T follicular helper cell (primary cell): ENCODE data around the gene MTFR1L.

Experiments
- DNase-seq: peaks from one replicate; pipeline ENCODE4 v3.0.0-alpha.2; 2020; ENCODE audit warnings: low read depth

MTFR1L gene

DNA sequence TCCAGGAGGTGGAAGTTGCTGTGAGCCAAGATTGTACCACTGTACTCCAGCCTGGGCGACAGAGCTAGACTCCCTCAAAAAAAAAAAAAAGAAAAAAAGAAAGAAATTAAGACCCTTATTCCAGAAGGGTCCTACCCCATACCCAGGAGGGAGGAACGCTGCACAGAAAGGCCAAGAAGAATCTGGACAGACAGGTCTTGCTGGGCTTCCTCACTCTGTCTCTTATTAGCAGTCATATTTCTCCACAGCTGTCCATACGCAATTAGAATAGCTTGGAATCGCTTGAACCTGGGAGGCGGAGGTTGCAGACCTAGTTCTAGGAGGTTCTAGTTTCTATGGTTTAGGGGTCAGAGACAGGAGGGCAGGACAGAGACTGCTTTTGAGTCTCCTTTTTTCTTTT, 58.9 kb downstream of the MTFR1L start:
- no peak for DNase-seq

DNA sequence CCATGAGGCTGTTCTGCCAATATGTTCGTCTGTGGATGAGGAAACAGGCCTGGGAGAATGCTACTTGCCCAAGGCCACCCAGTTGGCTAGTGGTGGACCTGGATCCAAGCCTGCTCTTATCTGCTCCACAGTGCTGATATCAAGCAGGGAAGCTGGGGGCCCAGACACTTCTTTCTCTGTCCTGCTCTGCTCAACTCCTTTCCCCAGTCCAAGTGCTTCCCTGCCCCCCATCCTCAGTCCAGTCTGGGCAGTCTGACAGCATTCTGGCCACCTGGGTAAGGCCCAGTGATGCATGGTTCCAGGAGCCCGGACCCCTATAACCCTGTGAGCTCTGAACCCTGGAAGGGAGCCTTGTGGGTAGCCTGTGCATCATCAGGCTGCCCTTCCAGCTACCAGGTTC, 59.9 kb downstream of the MTFR1L start:
- no peak for DNase-seq

DNA sequence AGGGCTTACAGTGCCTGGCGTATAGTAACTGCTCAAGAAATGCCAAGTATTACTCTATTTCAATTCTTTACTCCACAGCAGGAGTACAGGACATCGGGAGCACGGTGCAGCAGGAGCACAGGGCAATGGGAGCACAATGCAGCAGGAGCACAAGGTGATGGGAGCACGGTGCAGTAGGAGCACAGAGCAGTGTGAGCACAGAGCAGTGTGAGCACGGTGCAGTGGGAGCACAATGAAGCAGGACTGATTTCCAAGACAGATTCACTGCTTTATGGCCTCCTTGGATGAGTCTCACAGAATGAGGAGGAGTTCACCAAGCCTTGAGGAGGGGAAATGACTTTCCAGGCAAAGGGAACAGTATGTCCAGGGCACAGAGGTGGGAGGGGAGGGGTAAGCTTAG, 60.8 kb downstream of the MTFR1L start:
- DNase-seq, result no peak

DNA sequence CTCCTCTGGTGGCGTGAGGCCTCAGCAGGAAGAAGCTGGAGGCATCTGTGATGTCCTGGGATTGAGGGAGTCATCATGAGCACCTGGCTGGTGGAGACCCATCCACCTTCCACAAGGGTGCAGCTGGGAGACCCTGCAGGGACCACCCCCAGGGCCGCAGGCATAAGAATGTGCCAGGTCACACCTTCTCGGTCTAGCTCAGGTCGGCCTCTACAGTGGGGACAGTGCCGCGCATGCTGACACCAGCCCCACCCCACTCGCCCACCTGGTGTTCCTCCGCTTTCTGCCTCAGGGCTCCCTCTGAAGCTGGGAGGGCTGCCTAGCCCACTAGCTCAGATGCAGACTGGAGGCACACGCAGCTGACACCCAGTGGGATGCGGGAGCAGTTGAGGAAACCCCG, 61.5 kb downstream of the MTFR1L start:
- DNase-seq, result no peak
